ENCODE results near the gene ZNF177.

ZNF177 gene

GRCh38 chr19:9427941-9428340 lies 65.1 kb downstream of the ZNF177 start:
- TF ChIP-seq, protein P1, sequence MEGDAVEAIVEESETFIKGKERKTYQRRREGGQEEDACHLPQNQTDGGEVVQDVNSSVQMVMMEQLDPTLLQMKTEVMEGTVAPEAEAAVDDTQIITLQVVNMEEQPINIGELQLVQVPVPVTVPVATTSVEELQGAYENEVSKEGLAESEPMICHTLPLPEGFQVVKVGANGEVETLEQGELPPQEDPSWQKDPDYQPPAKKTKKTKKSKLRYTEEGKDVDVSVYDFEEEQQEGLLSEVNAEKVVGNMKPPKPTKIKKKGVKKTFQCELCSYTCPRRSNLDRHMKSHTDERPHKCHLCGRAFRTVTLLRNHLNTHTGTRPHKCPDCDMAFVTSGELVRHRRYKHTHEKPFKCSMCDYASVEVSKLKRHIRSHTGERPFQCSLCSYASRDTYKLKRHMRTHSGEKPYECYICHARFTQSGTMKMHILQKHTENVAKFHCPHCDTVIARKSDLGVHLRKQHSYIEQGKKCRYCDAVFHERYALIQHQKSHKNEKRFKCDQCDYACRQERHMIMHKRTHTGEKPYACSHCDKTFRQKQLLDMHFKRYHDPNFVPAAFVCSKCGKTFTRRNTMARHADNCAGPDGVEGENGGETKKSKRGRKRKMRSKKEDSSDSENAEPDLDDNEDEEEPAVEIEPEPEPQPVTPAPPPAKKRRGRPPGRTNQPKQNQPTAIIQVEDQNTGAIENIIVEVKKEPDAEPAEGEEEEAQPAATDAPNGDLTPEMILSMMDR (IDR thresholded peaks at IDR 0.05) = no peak
- Histone ChIP-seq H3K4me3 (no peak overlapping the region), H3K27ac (no peak overlapping the region)
- no peak for DNase-seq (ENCODE audit: low spot score)

GRCh38 chr19:9430444-9430843 lies 67.6 kb downstream of the ZNF177 start:
- Histone ChIP-seq H3K27ac (no peak overlapping the region), H3K4me3 (no peak overlapping the region)
- TF ChIP-seq, protein P1 (IDR thresholded peaks at IDR 0.05) = no peak
- DNase-seq (ENCODE audit: low spot score) = no peak

DNA sequence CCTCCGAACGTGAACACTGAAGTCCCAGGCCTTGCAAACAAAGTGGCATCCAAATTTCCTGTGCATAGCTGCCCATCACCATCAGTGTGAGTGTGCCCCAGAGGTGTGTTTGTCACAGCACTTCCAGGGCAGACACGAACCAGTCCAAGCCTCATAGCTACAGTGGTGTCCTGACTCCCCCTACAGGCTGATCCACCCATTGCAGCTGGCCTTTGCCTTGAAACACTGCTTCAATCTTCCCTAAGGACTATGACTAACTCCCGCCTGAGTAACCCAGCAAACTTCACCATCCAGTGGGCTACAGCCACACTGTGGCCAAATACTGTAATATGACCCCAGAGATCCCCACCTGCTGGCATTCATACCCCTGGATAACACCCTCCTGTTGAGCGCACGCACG lies 68.7 kb downstream of the ZNF177 start:
- no peak overlapping the region for H3K4me3 ChIP-seq
- H3K27ac ChIP-seq = no peak overlapping the region
- DNase-seq (ENCODE audit: low spot score) = no peak
- TF ChIP-seq, protein P1 (IDR thresholded peaks at IDR 0.05) = no peak
